Neuronal stem cell (in vitro differentiated cells): Measurements from ENCODE around the gene MGST3.

Source experiments
- DNase-seq: peaks from one replicate; pipeline ENCODE4 v3.0.0-alpha.2; 2013; ENCODE audit warnings: low spot score
- H2AFZ ChIP-seq: one replicate; pipeline ENCODE4 v1.6.1; 2013; ENCODE audit warnings: mild to moderate bottlenecking, low read length, inconsistent platforms
- H2AK5ac ChIP-seq: 2 replicates; pipeline ENCODE4 v1.6.1; 2013; ENCODE audit warnings: low read depth, mild to moderate bottlenecking, inconsistent platforms, low read length, moderate library complexity, mixed read lengths
- H2BK120ac ChIP-seq: 2 replicates; pipeline ENCODE4 v1.6.1; 2013; ENCODE audit warnings: low read depth, mild to moderate bottlenecking, inconsistent platforms, low read length, moderate library complexity, mixed read lengths
- H2BK12ac ChIP-seq: one replicate; pipeline ENCODE4 v1.6.1; 2013; ENCODE audit warnings: low read length, inconsistent platforms
- H2BK15ac ChIP-seq: 2 replicates; pipeline ENCODE4 v1.6.1; 2013; ENCODE audit warnings: mild to moderate bottlenecking, low read length, inconsistent platforms, mixed read lengths
- H2BK5ac ChIP-seq: one replicate; pipeline ENCODE4 v1.6.1; 2013; ENCODE audit warnings: inconsistent platforms, mild to moderate bottlenecking, low read length, moderate library complexity
- H3K14ac ChIP-seq: one replicate; pipeline ENCODE4 v1.6.1; 2013; ENCODE audit warnings: low read length, inconsistent platforms
- H3K18ac ChIP-seq: 2 replicates; pipeline ENCODE4 v1.6.1; 2013; ENCODE audit warnings: low read length, inconsistent platforms
- H3K23ac ChIP-seq: 2 replicates; pipeline ENCODE4 v1.6.1; 2013; ENCODE audit warnings: low read depth, mild to moderate bottlenecking, mixed read lengths, low read length, inconsistent platforms; ENCODE audit not compliant: poor library complexity
- H3K27ac ChIP-seq: replicated peaks from 3 replicates; pipeline ENCODE4 v1.5.1; 2013; ENCODE audit warnings: low read length, inconsistent platforms
- H3K27me3 ChIP-seq, 3 experiments: 2 replicates each; pipeline ENCODE4 v1.6.1; 2013; ENCODE audit warnings: low read length in 3 of 3, mild to moderate bottlenecking in 2 of 3, inconsistent platforms in 1 of 3, low read depth in 1 of 3, mixed read lengths in 1 of 3, moderate library complexity in 1 of 3; ENCODE audit not compliant: control insufficient read depth in 3 of 3, insufficient read depth in 3 of 3
- H3K36me3 ChIP-seq, 2 donors: replicated peaks in 1 of 2; 2 replicates each; pipeline ENCODE4 v1.6.1; 2013; ENCODE audit warnings: low read length in 2 of 2; ENCODE audit not compliant: control insufficient read depth in 2 of 2, insufficient read depth in 2 of 2
- H3K4ac ChIP-seq: 2 replicates; pipeline ENCODE4 v1.6.1; 2013; ENCODE audit warnings: inconsistent platforms, mild to moderate bottlenecking, low read length, moderate library complexity
- H3K4me1 ChIP-seq, 2 donors: 1 replicate in 1 of 2; 2 replicates in 1 of 2; pipeline ENCODE4 v1.6.1; 2013; ENCODE audit warnings: low read length in 2 of 2, low read depth in 1 of 2; ENCODE audit not compliant: control insufficient read depth in 2 of 2, insufficient read depth in 1 of 2
- H3K4me2 ChIP-seq: one replicate; pipeline ENCODE4 v1.6.1; 2013; ENCODE audit warnings: mild to moderate bottlenecking, low read length, inconsistent platforms; ENCODE audit not compliant: insufficient read depth, poor library complexity, severe bottlenecking
- H3K4me3 ChIP-seq, 2 donors: 2 replicates each; pipeline ENCODE4 v1.5.1; 2013; ENCODE audit warnings: low read length in 2 of 2, mild to moderate bottlenecking in 2 of 2, inconsistent platforms in 1 of 2, moderate library complexity in 1 of 2
- H3K79me1 ChIP-seq: one replicate; pipeline ENCODE4 v1.6.1; 2013; ENCODE audit warnings: low read depth, mild to moderate bottlenecking, inconsistent platforms, low read length, moderate library complexity
- H3K9ac ChIP-seq: one replicate; pipeline ENCODE4 v1.6.1; 2013; ENCODE audit warnings: mild to moderate bottlenecking, low read depth, low read length, inconsistent platforms; ENCODE audit not compliant: poor library complexity
- H3K9me3 ChIP-seq, 2 donors: replicated peaks in 1 of 2; 2 replicates each; pipeline versions ENCODE3 to v1.6.1; 2013; ENCODE audit warnings: low read length in 2 of 2, mild to moderate bottlenecking in 2 of 2, inconsistent platforms in 1 of 2, low read depth in 1 of 2, mixed read lengths in 1 of 2, moderate library complexity in 1 of 2; ENCODE audit not compliant: control insufficient read depth in 2 of 2, insufficient read depth in 1 of 2
- H4K8ac ChIP-seq: one replicate; pipeline ENCODE4 v1.6.1; 2013; ENCODE audit warnings: low read depth, mild to moderate bottlenecking, inconsistent platforms, low read length, moderate library complexity
- H4K91ac ChIP-seq: one replicate; pipeline ENCODE4 v1.6.1; 2013; ENCODE audit warnings: low read length, low read depth, mild to moderate bottlenecking, inconsistent platforms; ENCODE audit not compliant: poor library complexity
- WGBS, 2 donors: extraction: QIAGEN DNeasy Blood & Tissue Kit; methylation state at CpG; one replicate each; pipeline ENCODE4 v1.1.7; 2013; ENCODE audit warnings: missing lambda C conversion rate in 2 of 2, mixed read lengths in 1 of 2; ENCODE audit not compliant: insufficient read length in 2 of 2, insufficient replicate concordance in 1 of 2; ENCODE audit errors: extremely low coverage in 2 of 2; 5-methylcytosine and 5-hydroxymethylcytosine counted together

Gene MGST3

GRCh38 chr1:165686971-165687433 is 56.0 kb downstream of the MGST3 start:
- no peak overlapping the region for H2BK120ac ChIP-seq
- no peak overlapping the region for H3K4me2 ChIP-seq
- no peak for DNase-seq
- H3K27me3 ChIP-seq: no peaks in the 10 kb centered on the region
- no peak overlapping the region for H2BK5ac ChIP-seq
- no peak overlapping the region for H3K9ac ChIP-seq
- H4K8ac ChIP-seq: no peak overlapping the region
- no peak overlapping the region for H2AK5ac ChIP-seq
- peaks cover 4 to 15% of the 10 kb centered on the region in 2 donors for H3K9me3 ChIP-seq
- no peak overlapping the region for H2AFZ ChIP-seq
- no peak overlapping the region for H3K4me3 ChIP-seq
- no peak overlapping the region for H4K91ac ChIP-seq
- no peak overlapping the region for H3K18ac ChIP-seq
- no peak overlapping the region for H3K23ac ChIP-seq
- no peak overlapping the region for H2BK12ac ChIP-seq
- H3K4ac ChIP-seq: no peak overlapping the region
- no peak overlapping the region for H3K14ac ChIP-seq
- no CpG with 5 or more reads among the region's 2 CpGs for WGBS, 2 donors
- H3K4me1 ChIP-seq: no peaks in the 10 kb centered on the region
- H2BK15ac ChIP-seq: no peak overlapping the region
- H3K79me1 ChIP-seq: peaks cover 2% of the 10 kb centered on the region
- no peak overlapping the region for H3K27ac ChIP-seq
- H3K36me3 ChIP-seq: peaks cover 9 to 68% of the 10 kb centered on the region in 2 donors

GRCh38 chr1:165688046-165688445 is 57.0 kb downstream of the MGST3 start:
- no peak overlapping the region for H2AK5ac ChIP-seq

GRCh38 chr1:165695031-165695430 is 64.0 kb downstream of the MGST3 start:
- Histone ChIP-seq H3K79me1 (no peaks in the 10 kb centered on the region), H4K91ac (no peak overlapping the region), H2BK15ac (no peak overlapping the region), H3K27me3 (no peaks in the 10 kb centered on the region), H4K8ac (no peak overlapping the region), H3K9ac (no peak overlapping the region), H3K36me3 (peaks cover 0 to 17% of the 10 kb centered on the region in 2 donors), H3K23ac (no peak overlapping the region), H2BK12ac (no peak overlapping the region), H2AFZ (no peak overlapping the region), H3K4me2 (no peak overlapping the region), H3K4ac (no peak overlapping the region), H2AK5ac (no peak overlapping the region), H3K4me1 (no peaks in the 10 kb centered on the region), H3K18ac (no peak overlapping the region), H3K27ac (no peak overlapping the region), H3K9me3 (peaks cover 4 to 12% of the 10 kb centered on the region in 2 donors), H2BK120ac (no peak overlapping the region), H2BK5ac (no peak overlapping the region), H3K14ac (no peak overlapping the region), H3K4me3 (no peak overlapping the region)
- DNase-seq: no peak
- WGBS, 2 donors: no CpG with 5 or more reads among the region's 7 CpGs

More at GRCh38 chr1:165688046-165688445, 57.0 kb downstream of the MGST3 start:
- no peak overlapping the region for H3K9ac ChIP-seq
- no peak overlapping the region for H3K27ac ChIP-seq
- no peak overlapping the region for H2BK120ac ChIP-seq
- H3K9me3 ChIP-seq: peaks cover 4 to 15% of the 10 kb centered on the region in 2 donors
- no peak overlapping the region for H2BK15ac ChIP-seq
- H3K27me3 ChIP-seq: no peaks in the 10 kb centered on the region
- no peak overlapping the region for H3K4ac ChIP-seq
- H4K8ac ChIP-seq: no peak overlapping the region
- no CpG with 5 or more reads among the region's 5 CpGs for WGBS, 2 donors
- no peak overlapping the region for H2BK12ac ChIP-seq
- H3K23ac ChIP-seq: no peak overlapping the region
- H4K91ac ChIP-seq: no peak overlapping the region
- no peaks in the 10 kb centered on the region for H3K4me1 ChIP-seq
- DNase-seq: no peak
- H3K79me1 ChIP-seq: no peaks in the 10 kb centered on the region
- no peak overlapping the region for H2BK5ac ChIP-seq
- H3K36me3 ChIP-seq: peaks cover 5 to 58% of the 10 kb centered on the region in 2 donors
- no peak overlapping the region for H3K4me3 ChIP-seq
- no peak overlapping the region for H3K14ac ChIP-seq
- no peak overlapping the region for H2AFZ ChIP-seq
- H3K18ac ChIP-seq: no peak overlapping the region
- no peak overlapping the region for H3K4me2 ChIP-seq

- DNase-seq: no peak
- peaks cover 0 to 9% of the 10 kb centered on the region in 2 donors for H3K36me3 ChIP-seq
- H2BK15ac ChIP-seq: no peak overlapping the region
- no peak overlapping the region for H2AFZ ChIP-seq
- H4K91ac ChIP-seq: no peak overlapping the region
- no peak overlapping the region for H3K27ac ChIP-seq
- H3K4ac ChIP-seq: no peak overlapping the region
- H3K18ac ChIP-seq: no peak overlapping the region
- no peaks in the 10 kb centered on the region for H3K27me3 ChIP-seq
- no peak overlapping the region for H2BK12ac ChIP-seq
- no peaks in the 10 kb centered on the region for H3K79me1 ChIP-seq
- peaks cover 0 to 4% of the 10 kb centered on the region in 2 donors for H3K9me3 ChIP-seq
- H2BK5ac ChIP-seq: no peak overlapping the region
- H4K8ac ChIP-seq: no peak overlapping the region
- H3K4me1 ChIP-seq: no peaks in the 10 kb centered on the region
- H3K4me3 ChIP-seq: no peak overlapping the region
- no peak overlapping the region for H3K14ac ChIP-seq
- H2AK5ac ChIP-seq: no peak overlapping the region
- H3K23ac ChIP-seq: no peak overlapping the region
- H2BK120ac ChIP-seq: no peak overlapping the region
- no peak overlapping the region for H3K9ac ChIP-seq
- H3K4me2 ChIP-seq: no peak overlapping the region
- WGBS, 2 donors: no CpG with 5 or more reads among the region's 2 CpGs
Measured at GRCh38 chr1:165696625-165697100, 65.6 kb downstream of the MGST3 start.
